Measurements from ENCODE around the gene TEX51. TPM values are rescaled to one million over a fixed set of nuclear protein-coding genes. Genes with fewer than 3 reads are reported as not detected.

TEX51 gene
- total RNA-seq, 1 experiment from 2014 or later: not detected

GRCh38 chr2:126886211-126886915 lies 12.3 kb upstream of the TEX51 start (continued):
- TF ChIP-seq TCF7L2 (IDR thresholded peaks at IDR 0.05; ENCODE audit: borderline replicate concordance, extremely low read depth, insufficient read depth, insufficient read length): no peak
- no peak for TF ChIP-seq EGR1 (IDR thresholded peaks at IDR 0.05; ENCODE audit: low read depth)

- H3K4me1 ChIP-seq (ENCODE audit: control insufficient read depth in 1 of 2, insufficient read depth in 2 of 2, low read length in 2 of 2): peaks cover 0 to 13% of the 10 kb centered on the region in 2 experiments; a peak in 3 of 4 replicates
- no peaks in the 10 kb centered on the region for H3K79me2 ChIP-seq (ENCODE audit: insufficient read depth, low read length)
- H3K9me2 ChIP-seq (ENCODE audit: insufficient read depth): no peaks in the 10 kb centered on the region
- DNase-seq (ENCODE audit: low read depth, low spot score) (no peak), ATAC-seq (peak; percentile 2)
- H3K36me3 ChIP-seq (ENCODE audit: control insufficient read depth in 1 of 2, insufficient read depth in 2 of 2, low read length in 2 of 2): no peaks in the 10 kb centered on the region
- no peak overlapping the region; the same call in 1 of the 2 replicates for H3K27ac ChIP-seq (ENCODE audit: low read depth, low read length)
- intact Hi-C loops (cut with micrococcal nuclease): no loop called here
- no peak overlapping the region; a peak in 1 of 4 replicates for H3K4me3 ChIP-seq (replicated peaks in 1 of 2; ENCODE audit: low read depth in 1 of 2, low read length in 2 of 2)
- H2AFZ ChIP-seq (ENCODE audit: low read depth, low read length, poor library complexity, severe bottlenecking): peak overlapping the region; percentile 95
- RAD21 ChIA-PET (ENCODE audit: low non-redundant PET in 1 of 2, low total read pairs in 2 of 2, uncharacterized antibody in 2 of 2, unreplicated experiment in 2 of 2): no interaction called here
- no TSS peak for BruUV-seq (replicated peaks)
- CTCF ChIA-PET: interaction anchor here (0.6 to 1.2 kb wide), 6 partner anchors 13 to 359 kb away, joined by 3 to 6 read pairs (median 4); no protein-coding TSS in a partner anchor
- peak overlapping the region; percentile 88 for H3K4me2 ChIP-seq (ENCODE audit: low read length)
- POLR2A ChIA-PET: no interaction called here
- H3K9ac ChIP-seq (ENCODE audit: low read length): peak overlapping the region; percentile 20; the same call in 1 of the 2 replicates
- TF ChIP-seq EZH2 (IDR thresholded peaks at IDR 0.05) (no peak), EZH2phosphoT487 (IDR thresholded peaks at IDR 0.05; ENCODE audit: borderline replicate concordance) (no peak), CBX3 (IDR thresholded peaks at IDR 0.05; ENCODE audit: low read depth) (no peak), ZNF274 (IDR thresholded peaks at IDR 0.05; ENCODE audit: low read depth, low read length) (no peak), ELF1 (IDR thresholded peaks at IDR 0.05; ENCODE audit: borderline replicate concordance, low read depth) (no peak), RAD21 (IDR thresholded peaks at IDR 0.05; ENCODE audit: low read depth) (no peak), CEBPB (IDR thresholded peaks at IDR 0.05; ENCODE audit: low read depth) (no peak), TCF7L2 (IDR thresholded peaks at IDR 0.05; ENCODE audit: borderline replicate concordance, extremely low read depth, insufficient read depth, insufficient read length) (no peak), POLR2A (IDR thresholded peaks at IDR 0.05; ENCODE audit: borderline replicate concordance, extremely low read depth, insufficient read depth, insufficient read length) (no peak), JUND (IDR thresholded peaks at IDR 0.05) (no peak), FOSL1 (IDR thresholded peaks at IDR 0.05; ENCODE audit: low read depth) (no peak), SP1 (IDR thresholded peaks at IDR 0.05; ENCODE audit: low read depth) (no peak)
- no peaks in the 10 kb centered on the region for H4K20me1 ChIP-seq (ENCODE audit: insufficient read depth)
- H3K9me3 ChIP-seq (ENCODE audit: control insufficient read depth in 1 of 2, insufficient read depth in 1 of 2, low read depth in 1 of 2, low read length in 2 of 2): no peaks in the 10 kb centered on the region
- no peaks in the 10 kb centered on the region for H3K27me3 ChIP-seq (ENCODE audit: insufficient read depth, low read length)
These were observed 11.8 kb upstream of the TEX51 start for GRCh38 chr2:126886916-126887280.

Measured in HCT116 (cell line).